GM19395 (cell line): ENCODE data around the gene ELOVL6.

Experiments used
- ATAC-seq: cut with Tn5 transposase; IDR thresholded peaks from one replicate; pipeline ENCODE4 v1.9.1; 2021; ENCODE audit warnings: mild to moderate bottlenecking, moderate library complexity; ENCODE audit not compliant: unreplicated experiment

ELOVL6 gene

DNA sequence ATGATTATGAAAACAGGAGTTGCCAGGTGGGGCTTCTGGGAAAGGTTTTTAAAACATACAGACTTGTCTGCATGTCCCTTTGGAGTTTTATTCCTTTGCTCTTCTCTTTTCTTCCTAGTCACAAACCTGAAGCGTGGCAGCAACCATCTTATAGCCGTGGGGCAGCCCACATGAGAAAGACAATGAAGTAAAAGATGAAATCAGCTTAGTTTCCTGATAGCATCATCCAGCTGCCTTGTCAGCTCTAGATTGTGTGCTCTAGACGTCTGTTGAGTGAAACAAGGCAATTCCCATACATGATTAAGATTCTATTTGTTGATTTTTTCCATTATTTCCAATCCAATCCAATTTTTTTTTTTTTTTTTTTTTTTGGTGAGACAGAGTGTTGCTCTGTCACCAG is 68.9 kb downstream of the ELOVL6 start:
- ATAC-seq, result no peak

GRCh38 chr4:110128472-110128919 is 69.9 kb downstream of the ELOVL6 start:
- no peak for ATAC-seq

GRCh38 chr4:110128029-110128428 is 70.4 kb downstream of the ELOVL6 start:
- no peak for ATAC-seq

DNA sequence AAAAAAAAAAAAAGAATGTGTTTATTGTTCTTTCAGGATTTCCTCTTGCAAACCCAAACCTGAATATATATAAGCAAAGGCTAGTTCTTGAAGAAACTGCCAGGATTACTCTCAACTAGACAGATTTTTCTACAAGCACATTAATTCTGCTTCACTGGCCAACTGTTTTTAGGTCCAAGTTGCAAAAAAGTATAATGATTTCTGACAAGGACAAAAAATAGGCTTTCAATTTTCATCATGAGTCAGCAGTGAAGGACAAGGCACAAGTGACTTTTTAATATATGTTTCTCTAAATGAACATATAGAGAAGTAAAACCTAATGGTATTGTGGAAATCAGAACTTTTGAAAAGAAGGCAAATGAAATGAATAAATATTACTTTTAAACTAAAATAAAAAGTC is 73.7 kb downstream of the ELOVL6 start:
- ATAC-seq, result peak; percentile 74

- no peak for ATAC-seq
Observed at GRCh38 chr4:110122201-110122600, 76.2 kb downstream of the ELOVL6 start.

DNA sequence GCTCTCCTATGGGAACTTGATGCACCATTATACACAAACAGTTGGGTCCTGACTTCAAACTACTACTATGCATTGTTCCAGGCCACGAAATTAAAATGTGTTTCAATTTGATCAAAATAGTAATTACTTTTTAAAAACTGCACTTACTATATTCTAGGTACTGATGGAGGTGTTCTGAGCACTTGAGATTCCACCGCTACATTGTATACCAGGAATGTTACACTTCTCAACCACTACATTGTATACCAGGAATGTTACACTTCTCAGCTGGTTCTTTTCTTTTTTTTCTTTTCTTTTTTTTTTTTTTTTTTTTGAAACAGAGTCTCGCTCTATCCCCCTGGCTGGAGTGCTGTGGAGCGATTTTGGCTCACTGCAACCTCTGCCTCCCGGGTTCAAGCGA is 77.9 kb downstream of the ELOVL6 start:
- ATAC-seq, result no peak

DNA sequence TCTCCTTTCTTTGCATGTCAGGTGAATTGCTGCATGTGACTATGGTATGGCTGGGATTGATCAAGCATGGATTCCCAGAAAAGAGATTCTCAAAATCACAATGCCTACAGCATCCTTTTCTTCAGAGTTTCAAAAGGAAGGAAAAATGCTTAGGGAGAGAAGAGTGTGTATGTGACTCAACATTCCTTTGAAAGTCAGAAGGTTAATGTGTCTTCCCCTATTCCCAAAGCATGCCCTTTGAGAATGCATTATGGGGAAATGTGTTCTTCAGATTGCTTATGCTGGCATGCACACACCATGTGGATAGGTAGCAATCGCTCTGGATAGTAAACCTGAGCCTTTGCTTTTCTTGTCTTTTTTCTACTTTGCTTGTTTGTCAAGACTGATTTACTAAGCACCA is 78.5 kb downstream of the ELOVL6 start:
- no peak for ATAC-seq

GRCh38 chr4:110119337-110119736 is 79.1 kb downstream of the ELOVL6 start:
- peak; percentile 68 for ATAC-seq

- ATAC-seq, result no peak
Observed at GRCh38 chr4:110112056-110112455, 86.4 kb downstream of the ELOVL6 start.

GRCh38 chr4:110109455-110109854 is 89.0 kb downstream of the ELOVL6 start:
- no peak for ATAC-seq

- ATAC-seq, result no peak
Observed at GRCh38 chr4:110108960-110109359, 89.5 kb downstream of the ELOVL6 start.

- peak; percentile 90 for ATAC-seq
Observed at GRCh38 chr4:110108422-110108821, 90.0 kb downstream of the ELOVL6 start.

GRCh38 chr4:110107866-110108265 is 90.5 kb downstream of the ELOVL6 start:
- no peak for ATAC-seq

DNA sequence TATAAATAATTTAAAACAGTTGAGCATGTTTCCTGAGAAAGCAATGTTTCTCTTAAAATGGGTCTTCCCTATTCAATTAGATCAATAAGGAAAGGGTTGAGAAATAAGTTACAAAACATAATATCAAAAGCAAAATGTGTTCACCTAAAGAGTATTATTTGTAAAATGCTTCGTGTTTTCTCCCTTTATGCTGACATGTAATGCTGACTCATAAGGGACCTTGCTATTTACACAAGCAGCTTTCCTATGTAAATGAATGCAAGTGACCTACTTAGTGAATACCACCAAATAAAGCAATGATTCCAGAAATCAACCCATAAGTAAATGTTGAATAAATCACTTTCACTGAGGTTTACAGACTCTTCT is 91.5 kb downstream of the ELOVL6 start:
- peak; percentile 70 for ATAC-seq

- no peak for ATAC-seq
Observed at GRCh38 chr4:110104661-110105060, 93.8 kb downstream of the ELOVL6 start.

DNA sequence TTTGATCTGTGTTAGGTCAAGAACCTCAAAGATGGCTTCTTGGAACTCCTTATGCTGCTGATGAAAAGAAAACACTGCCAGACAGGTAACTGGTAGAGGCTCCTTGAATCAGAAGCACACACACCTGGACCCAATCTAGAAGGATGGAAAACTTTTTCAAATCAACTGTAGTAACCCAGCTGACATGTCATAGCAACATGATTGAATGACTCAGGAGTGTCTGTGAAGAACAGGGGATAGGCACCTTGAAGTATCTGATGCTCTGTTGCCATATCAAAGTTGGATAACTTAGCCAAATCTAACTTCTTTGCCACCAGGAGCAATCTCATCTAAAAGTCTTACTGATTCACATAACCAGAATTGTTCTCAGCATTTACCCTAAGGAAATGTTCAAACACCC is 98.8 kb downstream of the ELOVL6 start:
- ATAC-seq, result no peak

DNA sequence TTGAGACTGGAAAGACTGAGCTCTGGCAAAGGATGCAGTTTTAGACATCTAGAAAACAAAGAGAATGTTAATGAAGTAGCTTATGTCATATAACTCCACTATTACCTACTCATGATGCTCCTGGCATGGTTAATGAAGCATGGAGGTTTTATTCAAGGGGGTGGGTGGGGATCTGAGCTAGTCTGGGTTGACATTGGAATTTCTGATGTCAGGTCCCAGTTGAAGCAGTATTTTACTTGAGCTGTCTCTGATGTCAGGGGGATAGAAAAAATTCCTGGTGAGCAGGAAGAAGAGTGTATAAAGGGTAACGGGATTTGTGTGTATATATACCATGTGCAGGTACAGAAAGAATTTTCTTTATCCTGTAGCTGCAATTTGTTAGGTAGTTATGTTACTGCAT is 102.0 kb downstream of the ELOVL6 start:
- no peak for ATAC-seq

- no peak for ATAC-seq
Observed at GRCh38 chr4:110092646-110093045, 105.8 kb downstream of the ELOVL6 start.

- ATAC-seq, result no peak
Observed at GRCh38 chr4:110091434-110092140, 106.8 kb downstream of the ELOVL6 start.

- ATAC-seq, result peak; percentile 73
Observed at GRCh38 chr4:110088670-110089069, 109.7 kb downstream of the ELOVL6 start.

DNA sequence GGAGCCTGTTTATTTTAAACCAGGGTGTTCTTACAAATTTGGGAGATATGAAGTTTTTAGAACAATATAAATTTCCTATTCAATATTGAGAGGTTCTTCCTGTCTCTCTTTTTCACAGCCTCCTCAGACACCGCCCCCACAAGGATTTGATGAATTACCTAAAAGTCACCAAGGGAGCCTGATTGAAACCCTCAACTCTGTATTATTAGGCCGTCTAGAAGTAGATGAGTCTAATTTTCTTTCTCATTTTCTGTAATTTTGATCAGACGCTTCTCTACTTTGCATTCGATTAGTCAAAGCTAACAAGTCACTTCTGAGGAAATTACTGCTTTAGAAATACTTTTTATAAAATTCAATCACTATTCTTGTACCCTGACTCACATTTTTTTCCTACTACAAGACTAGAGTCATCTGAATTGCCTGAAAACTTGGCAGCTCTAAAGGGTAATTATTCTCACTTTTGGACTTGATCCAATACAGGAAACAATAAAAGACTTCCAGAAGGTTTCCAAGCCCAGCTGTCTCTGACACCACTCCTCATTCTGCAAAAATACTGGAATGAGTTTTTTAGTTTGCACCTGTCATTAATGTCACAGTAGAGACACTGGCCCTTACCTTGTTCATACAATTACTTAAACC is 111.2 kb downstream of the ELOVL6 start:
- no peak for ATAC-seq

DNA sequence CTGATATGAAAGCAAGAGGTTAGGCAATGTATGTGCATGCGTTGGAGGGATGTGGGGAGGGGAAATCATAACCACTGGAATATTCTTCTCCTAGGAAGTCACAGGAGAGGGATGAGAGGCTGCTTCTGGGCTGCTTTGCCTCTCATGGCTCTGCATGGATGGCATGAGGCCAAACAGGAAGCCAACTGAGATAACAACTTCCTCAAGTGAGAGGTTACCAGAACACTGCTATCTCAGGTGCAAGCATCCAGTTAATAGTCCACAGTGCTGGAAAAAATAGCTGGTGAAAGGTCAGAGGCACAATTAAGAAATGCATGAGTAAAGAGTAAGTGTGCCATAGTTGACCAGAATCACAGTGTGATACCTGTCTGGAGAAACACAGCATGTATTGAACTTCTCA is 113.3 kb downstream of the ELOVL6 start:
- peak; percentile 51 for ATAC-seq

DNA sequence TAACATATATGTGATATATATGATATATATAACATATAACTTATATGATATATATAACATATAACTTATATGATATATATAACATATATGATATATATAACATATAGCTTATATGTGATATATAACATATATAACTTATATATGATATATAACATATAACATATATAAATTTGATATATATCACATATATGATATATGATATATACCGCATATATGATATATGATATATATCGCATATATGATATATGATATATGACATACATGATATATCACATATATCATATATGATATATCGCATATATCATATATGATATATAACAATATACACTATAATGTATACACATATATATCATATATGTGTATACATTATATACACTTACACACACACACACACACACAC is 114.3 kb downstream of the ELOVL6 start:
- no peak for ATAC-seq
